Endothelial cell (in vitro differentiated cells): ENCODE measurements around the gene MFSD6L. TPM values are rescaled to one million over a fixed set of nuclear protein-coding genes. Genes with fewer than 3 reads are reported as not detected.

ENCODE experiments used
- DNase-seq: peaks from one replicate; pipeline ENCODE4 v3.0.0; 2021; ENCODE audit warnings: low spot score
- H3K27ac Mint-ChIP-seq: one replicate; pipeline ENCODE4 v1.8.0; 2021; ENCODE audit warnings: mixed read lengths, inconsistent platforms; ENCODE audit not compliant: unreplicated experiment
- H3K27me3 Mint-ChIP-seq: one replicate; pipeline ENCODE4 v1.8.0; 2021; ENCODE audit warnings: mild to moderate bottlenecking, moderate library complexity, mixed read lengths, inconsistent platforms; ENCODE audit not compliant: unreplicated experiment
- H3K36me3 Mint-ChIP-seq: one replicate; pipeline ENCODE4 v1.8.0; 2021; ENCODE audit warnings: mild to moderate bottlenecking, low read depth, mixed read lengths, inconsistent platforms; ENCODE audit not compliant: unreplicated experiment
- H3K4me1 Mint-ChIP-seq: one replicate; pipeline ENCODE4 v1.8.0; 2021; ENCODE audit warnings: mild to moderate bottlenecking, mixed read lengths, inconsistent platforms; ENCODE audit not compliant: unreplicated experiment
- H3K4me3 Mint-ChIP-seq: one replicate; pipeline ENCODE4 v1.8.0; 2021; ENCODE audit warnings: mild to moderate bottlenecking, mixed read lengths, inconsistent platforms; ENCODE audit not compliant: unreplicated experiment
- H3K9me3 Mint-ChIP-seq: one replicate; pipeline ENCODE4 v1.8.0; 2021; ENCODE audit warnings: mixed read lengths, inconsistent platforms; ENCODE audit not compliant: unreplicated experiment
- total RNA-seq: library from RNA; stranded (reverse); fragmentation: NEBNext Ultra II Directional; extraction: Animal tissue kit (Norgen Biotek cat#: 25700); gene quantifications from one replicate; pipeline ENCODE4 v1.2.1, GENCODE V29; 2021; ENCODE audit not compliant: unreplicated experiment
- TF ChIP-seq, protein P1 (sequence below): fragments of 200-600 bp; sonication (generic); IDR thresholded peaks from one replicate; pipeline ENCODE4 v1.5.0; 2021; ENCODE audit warnings: antibody characterized with exemption; ENCODE audit not compliant: unreplicated experiment

The MFSD6L gene
- total RNA-seq, 1 donor from 2014 or later, result not detected

DNA sequence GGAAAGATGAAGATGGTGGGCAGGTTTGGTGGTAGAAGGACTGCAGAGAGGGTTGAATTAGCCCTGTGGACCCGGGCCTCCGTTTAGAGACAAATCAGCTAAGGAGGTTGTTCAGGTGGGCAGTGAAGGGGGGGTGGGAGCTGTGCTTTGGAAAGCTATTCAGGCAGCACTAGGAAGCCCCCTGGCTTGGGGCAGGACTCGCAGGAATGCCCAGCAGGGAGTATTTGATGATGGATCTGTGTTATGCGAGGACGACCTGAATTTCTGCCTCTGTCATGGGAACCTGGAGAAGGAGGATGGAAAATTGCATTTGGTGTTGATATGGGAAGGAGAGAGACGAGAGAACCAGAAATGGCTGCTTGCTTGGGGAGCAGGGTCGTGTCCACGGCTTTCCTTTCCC is 44.3 kb downstream of the MFSD6L start:
- Mint-ChIP-seq H3K4me1 (peaks cover 4% of the 10 kb centered on the region), H3K27me3 (peaks cover 18% of the 10 kb centered on the region), H3K9me3 (no peaks in the 10 kb centered on the region), H3K4me3 (peak overlapping the region; percentile 9), H3K36me3 (no peaks in the 10 kb centered on the region), H3K27ac (no peak overlapping the region)
- TF ChIP-seq, protein P1, sequence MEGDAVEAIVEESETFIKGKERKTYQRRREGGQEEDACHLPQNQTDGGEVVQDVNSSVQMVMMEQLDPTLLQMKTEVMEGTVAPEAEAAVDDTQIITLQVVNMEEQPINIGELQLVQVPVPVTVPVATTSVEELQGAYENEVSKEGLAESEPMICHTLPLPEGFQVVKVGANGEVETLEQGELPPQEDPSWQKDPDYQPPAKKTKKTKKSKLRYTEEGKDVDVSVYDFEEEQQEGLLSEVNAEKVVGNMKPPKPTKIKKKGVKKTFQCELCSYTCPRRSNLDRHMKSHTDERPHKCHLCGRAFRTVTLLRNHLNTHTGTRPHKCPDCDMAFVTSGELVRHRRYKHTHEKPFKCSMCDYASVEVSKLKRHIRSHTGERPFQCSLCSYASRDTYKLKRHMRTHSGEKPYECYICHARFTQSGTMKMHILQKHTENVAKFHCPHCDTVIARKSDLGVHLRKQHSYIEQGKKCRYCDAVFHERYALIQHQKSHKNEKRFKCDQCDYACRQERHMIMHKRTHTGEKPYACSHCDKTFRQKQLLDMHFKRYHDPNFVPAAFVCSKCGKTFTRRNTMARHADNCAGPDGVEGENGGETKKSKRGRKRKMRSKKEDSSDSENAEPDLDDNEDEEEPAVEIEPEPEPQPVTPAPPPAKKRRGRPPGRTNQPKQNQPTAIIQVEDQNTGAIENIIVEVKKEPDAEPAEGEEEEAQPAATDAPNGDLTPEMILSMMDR, result no peak
- no peak for DNase-seq

DNA sequence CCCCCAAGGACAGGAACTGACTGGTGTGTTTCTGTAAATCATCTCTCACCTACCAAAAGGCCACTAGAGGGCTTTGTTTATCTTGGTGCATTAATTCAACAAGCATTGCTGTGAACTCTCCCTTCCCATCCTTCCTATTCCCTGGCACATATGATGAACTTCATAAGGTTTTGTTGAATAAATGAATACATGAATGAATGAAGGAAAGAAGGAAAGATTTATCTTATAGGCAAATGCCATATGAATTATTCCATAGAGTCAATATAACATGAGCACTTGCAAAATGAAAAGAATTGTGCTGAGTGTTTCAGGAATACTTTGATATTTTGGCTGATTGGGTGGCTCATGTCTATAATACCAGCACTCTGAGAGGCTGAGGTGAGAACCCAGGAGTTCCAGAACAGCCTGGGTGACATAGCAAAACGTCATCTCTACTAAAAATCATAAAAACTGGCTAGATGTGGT is 45.2 kb downstream of the MFSD6L start:
- Mint-ChIP-seq H3K36me3 (no peaks in the 10 kb centered on the region), H3K4me1 (peaks cover 4% of the 10 kb centered on the region), H3K27ac (no peak overlapping the region), H3K27me3 (peaks cover 18% of the 10 kb centered on the region), H3K9me3 (no peaks in the 10 kb centered on the region), H3K4me3 (no peak overlapping the region)
- no peak for DNase-seq
- TF ChIP-seq, protein P1, result peak; percentile 24

DNA sequence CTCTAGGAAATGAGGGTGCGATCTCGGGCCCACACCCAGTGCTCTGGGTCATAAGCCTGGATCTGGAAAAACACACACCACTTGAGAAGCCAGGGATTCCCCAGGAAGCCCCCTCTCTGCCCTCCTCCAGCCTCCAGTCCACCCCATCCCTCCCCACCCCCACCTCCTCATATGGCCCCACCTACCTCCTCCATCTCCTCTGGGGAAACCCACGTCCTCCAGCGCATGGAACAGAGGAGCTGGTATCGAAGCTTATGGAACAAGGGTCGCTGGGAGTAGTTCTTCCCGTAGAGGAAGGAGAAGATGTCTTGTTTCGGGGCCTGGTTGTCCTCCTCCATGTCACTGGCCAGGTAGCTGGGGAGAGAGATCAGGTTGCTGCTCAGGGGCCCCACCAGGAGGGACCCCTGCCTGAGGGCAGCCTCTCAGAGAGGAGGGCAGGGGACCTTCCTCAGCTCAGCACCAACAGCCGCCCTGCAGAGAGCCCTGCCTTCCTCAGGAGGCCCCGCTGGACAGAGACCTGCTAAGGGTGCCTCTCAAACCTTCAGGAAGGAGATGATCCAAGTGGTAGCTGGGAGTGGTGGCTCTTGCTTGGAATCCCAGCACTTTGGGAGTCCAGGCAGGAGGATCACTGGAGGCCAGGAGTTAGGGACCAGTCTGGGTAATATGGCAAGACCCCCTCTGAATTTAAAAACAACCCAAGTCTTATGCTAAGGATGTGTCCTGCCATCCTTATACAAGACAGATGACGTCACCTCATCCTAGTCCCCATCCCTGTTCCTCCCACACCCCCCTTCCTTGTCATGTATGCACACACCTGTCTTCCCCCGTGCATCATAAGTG is 45.8 kb downstream of the MFSD6L start:
- TF ChIP-seq, protein P1, result no peak
- Mint-ChIP-seq H3K9me3 (no peaks in the 10 kb centered on the region), H3K4me3 (no peak overlapping the region), H3K4me1 (peaks cover 4% of the 10 kb centered on the region), H3K27me3 (peaks cover 18% of the 10 kb centered on the region), H3K27ac (no peak overlapping the region), H3K36me3 (no peaks in the 10 kb centered on the region)
- no peak for DNase-seq

DNA sequence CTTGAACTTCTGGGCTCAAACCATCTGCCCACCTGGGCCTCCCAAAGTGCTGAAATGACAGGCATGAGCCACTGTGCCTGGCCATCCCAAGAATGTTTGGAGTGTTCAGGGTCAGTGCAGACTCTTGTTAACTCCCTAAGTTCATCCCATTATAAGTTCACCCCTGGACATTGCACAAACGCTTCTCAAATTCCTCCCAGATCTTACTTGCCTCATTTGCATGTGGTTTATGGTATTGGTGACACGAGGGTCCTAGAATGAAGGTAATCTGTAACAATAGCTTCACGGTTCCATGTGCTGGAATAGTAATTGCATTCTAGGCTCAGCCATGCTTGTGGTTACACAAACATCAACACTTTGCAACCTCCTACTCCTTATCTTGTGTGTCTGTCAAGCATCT is 49.5 kb downstream of the MFSD6L start:
- TF ChIP-seq, protein P1, result no peak
- no peak for DNase-seq
- no peaks in the 10 kb centered on the region for H3K27me3 Mint-ChIP-seq
- H3K27ac Mint-ChIP-seq, result peak overlapping the region; percentile 3
- H3K9me3 Mint-ChIP-seq, result no peaks in the 10 kb centered on the region
- peaks cover 4% of the 10 kb centered on the region for H3K4me1 Mint-ChIP-seq
- no peak overlapping the region for H3K4me3 Mint-ChIP-seq
- no peaks in the 10 kb centered on the region for H3K36me3 Mint-ChIP-seq

DNA sequence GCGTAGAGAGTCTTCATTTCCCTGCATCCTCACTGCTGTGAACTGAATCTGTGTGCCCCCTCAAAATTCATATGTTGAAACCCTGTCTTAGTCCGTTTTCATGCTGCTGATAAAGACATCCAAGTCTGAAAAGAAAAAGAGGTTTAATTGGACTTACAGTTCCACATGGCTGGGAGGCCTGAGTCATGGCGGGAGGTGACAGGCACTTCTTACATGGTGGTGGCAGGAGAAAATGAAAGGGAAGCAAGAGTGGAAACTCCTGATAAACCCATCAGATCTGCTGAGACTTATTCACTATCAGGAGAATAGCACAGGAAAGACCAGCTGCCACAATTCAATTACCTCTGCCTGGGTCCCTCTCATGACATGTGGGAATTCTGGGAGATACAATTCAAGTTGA is 51.4 kb downstream of the MFSD6L start:
- H3K9me3 Mint-ChIP-seq, result no peaks in the 10 kb centered on the region
- TF ChIP-seq, protein P1, result no peak
- no peaks in the 10 kb centered on the region for H3K27me3 Mint-ChIP-seq
- H3K4me3 Mint-ChIP-seq, result no peak overlapping the region
- H3K4me1 Mint-ChIP-seq, result peaks cover 8% of the 10 kb centered on the region
- no peaks in the 10 kb centered on the region for H3K36me3 Mint-ChIP-seq
- DNase-seq, result no peak
- H3K27ac Mint-ChIP-seq, result no peak overlapping the region
